GM18907 (cell line): ENCODE measurements around the gene ATP9A.

Source experiments
- ATAC-seq: cut with Tn5 transposase; IDR thresholded peaks from one replicate; pipeline ENCODE4 v1.9.1; 2021; ENCODE audit warnings: mild to moderate bottlenecking, moderate library complexity; ENCODE audit not compliant: unreplicated experiment

Gene ATP9A

DNA sequence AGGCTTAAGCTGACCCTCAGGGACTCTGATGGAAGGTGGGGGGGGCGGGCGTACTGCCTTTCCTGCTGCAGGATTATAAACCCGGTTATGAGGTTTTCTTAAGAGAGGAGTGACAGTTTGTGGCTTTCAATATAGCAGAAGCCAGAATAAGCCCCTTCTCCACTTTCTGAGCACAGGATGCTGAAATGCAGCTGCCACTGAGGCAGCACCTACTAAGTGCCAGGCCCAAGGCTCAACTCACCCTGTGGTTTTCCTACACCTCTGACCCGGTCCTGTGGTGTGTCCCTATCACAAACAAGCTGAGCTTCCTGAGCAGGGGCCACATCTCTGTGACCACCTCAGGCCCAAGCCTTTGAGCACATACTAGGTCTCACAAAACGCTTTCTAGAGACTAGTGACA lies 166.1 kb downstream of the ATP9A start:
- no peak for ATAC-seq

DNA sequence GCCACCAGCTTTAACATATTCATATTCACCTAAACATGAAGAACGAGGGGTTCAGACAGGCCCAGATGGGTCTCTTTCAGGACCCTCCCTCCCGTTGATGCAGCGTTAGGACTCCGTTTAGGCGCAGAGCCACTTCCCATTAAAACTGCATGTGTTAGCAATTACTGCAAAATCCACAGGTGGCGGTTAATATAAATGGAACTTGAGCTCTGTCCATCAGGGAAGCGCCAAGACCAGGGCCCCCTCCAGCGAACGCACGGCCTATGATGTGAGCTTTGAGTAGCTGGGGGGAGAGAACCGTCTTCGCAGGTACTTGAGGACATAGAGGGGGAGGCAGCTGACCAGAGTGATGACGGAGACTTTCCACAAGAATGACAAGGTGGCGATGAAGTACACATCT lies 167.2 kb downstream of the ATP9A start:
- ATAC-seq = no peak

DNA sequence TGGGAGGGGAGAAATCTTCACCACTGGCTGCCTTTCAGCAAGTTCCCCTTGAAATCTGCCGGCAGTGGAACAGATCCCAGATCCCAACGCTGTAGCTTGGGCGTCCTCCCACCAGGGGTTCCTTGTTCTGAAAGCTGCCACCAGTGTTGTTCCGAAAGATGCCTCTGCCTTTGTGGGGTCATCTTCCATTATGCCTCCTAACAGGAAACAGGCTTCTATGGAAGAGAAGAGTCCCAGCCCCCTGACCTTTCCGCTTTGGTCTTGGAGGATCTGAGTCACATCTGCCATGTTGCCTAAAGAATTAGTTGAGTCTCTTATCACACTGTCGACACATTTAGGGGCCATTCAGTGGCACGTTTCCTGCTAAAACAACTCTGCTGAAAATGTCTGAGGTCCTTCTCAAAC lies 168.2 kb downstream of the ATP9A start:
- no peak for ATAC-seq

DNA sequence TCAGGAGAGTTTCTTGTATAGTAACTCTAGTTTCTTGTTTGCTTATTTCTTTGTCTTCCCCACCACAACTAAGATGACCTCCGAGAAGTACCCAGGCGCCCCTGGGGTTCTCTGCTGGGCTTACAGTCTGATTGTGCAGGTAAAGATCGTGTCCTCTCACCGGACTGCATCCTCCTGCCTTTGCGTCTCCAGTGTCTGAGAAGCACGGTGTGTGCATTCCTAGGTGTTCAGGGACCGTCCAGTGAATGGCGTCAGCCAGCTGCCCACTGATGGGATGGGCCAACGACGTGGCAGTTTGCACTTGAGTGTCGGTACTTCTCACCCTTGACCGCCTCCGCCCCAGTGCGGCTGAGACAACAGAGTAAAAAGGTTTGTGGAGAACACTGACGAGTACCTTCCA lies 169.6 kb downstream of the ATP9A start:
- no peak for ATAC-seq

DNA sequence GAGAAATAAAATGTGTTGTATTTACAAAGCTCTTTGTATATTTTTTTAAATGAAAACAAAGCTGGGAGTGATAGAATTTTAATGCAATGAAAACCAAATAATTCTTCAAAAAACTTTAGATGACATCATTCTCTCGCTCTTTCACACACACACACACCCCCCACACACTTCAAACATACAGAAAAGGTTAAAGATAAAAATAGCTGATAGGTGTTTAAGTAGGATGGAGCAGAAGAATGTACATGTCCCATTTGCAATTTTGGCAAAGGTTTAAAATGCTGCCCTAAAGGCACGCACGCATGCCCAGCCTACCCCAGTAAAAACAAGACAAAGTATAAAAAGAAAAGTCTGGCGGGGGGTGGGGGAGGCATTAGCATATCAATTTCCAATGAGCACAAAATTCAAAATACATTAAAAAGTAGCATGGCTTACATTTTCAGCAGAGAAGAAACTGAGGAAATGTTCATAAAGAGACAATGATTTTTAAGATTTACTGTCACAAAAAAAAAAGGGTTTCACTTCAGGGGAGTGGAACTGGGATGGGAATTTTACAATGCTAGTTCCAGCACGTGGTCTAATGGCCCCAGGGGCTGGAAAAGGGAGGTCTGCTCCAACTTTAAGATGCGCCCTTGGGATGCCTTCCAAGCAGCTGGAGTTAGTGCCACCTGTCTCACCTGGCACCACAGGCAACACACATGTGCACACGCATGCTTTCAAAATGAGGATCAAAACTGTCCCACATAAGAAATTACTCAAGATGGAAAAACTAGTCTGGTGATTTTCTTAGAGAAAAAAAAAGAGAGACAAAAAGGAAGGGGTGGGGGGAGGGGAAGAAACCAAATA lies 170.6 kb downstream of the ATP9A start:
- ATAC-seq = no peak

DNA sequence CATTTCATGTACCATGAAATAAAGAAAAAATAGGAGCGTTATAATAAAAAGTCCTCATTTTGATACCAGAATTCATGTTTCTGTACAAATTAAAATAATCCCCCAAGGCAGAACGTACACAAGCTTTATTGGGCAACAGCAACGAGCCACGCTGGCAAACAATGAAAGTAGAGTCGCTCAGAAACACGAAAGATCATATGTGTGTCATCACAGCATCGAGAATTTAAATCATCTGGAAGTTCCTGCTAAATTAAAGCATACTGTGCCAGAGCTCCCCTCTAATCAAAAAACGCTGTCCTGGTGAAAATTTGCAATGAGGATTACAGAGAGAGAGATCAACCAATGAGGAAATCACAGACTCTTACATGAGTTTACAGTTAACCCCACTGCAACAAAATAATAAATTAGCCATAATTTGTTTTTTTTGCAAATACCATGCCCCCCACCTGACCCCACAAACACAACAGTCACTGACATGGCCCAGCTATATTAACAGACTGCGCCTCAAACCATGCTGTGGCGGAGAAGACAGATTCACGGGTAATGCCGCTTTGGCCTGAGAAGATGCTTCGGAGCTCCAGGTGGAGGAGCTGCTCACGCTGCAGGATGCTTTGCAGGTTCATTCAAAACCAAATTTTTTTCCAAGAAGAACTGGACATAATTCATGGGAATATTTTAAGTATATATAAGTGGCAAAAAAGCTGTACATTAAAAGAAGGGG lies 171.4 kb downstream of the ATP9A start:
- no peak for ATAC-seq

DNA sequence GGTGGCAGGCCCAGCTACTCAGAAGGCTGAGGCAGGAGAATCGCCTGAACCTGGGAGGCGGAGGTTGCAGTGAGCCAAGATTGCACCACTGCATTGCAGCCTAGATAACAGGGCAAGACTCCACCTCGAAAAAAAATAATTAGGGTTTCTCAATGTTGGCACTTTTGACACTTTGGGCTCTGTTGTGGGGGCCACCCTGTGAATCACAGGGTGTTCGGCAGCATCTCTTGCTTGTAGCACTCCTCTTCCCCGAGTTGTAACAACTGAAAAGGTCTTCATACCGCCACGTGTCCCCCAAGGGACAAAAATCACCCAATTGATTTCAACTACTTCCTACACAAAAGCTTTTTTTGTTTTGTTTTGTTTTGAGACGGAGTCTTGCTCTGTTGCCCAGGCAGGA lies 172.4 kb downstream of the ATP9A start:
- ATAC-seq = no peak

DNA sequence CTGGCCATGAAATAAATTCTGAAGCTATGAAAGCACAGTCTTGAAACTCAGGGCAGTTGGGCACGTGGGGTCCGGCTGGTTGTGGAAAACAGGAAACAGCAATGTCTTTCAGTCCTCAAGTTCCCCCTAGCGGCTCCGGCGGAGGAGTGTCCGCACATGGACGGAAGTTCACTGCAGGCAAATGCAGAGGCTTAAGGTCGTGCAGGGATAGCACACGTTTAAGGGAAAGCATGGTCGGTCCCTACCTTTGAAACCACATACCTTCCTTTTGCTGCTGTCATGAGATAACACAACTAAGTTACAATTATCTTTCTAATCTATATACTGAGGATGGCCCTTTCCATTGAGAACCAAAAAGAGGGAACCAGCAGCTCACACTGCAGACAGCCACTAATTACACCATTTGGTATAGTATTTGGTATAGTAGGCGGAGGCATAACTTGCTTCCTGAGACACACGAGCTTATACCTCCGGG lies 173.1 kb downstream of the ATP9A start:
- ATAC-seq = peak; percentile 87

DNA sequence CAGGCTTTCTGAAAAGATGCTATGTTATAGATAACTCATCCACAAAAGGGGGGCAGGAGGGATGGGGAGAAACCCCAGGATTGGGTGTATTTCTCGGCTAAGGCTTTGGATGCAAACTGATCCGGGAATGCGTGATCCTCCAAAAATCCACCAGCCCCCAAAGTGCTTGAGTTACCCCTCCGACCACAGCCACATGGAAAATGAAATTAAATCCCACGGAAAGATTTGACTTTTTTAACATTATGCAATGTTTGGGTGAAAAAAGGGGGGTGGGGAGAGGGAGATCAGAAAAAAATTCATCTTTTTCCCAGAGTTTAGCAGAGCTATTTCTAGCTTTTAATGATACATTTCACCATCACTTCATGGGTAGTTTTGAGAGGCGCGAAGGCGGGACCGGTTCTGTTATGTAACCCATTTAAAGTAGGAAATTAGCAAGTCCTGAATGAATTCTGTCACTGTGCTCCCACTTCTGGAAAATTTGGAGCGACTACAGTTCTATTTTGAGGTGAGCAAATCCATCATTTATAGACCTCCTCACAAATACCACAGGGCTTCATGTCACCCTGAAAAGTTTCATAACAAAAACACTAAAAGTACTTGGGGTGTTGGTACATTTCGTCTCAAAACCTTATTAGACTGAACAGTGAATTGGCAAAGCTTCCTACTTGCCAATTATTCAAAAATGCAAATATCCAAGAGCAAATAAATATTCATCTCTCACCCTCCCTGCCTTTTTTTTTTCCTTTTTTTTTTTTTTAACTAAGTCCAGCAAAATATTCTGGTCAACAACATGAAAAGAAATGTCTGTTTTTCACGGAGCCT lies 173.7 kb downstream of the ATP9A start:
- ATAC-seq = no peak

DNA sequence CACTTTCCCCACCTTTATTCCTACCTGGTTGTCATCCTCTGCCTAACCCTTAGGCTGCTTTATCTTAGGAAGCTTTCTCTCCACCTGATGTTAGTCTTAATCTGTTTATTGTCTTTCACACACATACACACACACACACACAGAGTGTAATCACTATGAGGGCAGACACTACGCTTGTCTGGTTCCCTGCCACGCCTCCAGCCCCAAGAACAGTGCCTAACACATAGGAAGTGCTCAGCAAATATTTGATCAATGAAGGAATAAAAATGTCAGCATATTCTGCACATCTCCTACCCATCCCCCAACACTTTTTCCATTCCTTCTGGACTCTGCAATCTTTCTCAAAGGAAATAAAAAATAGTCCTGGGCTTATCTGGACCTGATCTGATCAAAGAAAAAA lies 174.6 kb downstream of the ATP9A start:
- no peak for ATAC-seq

DNA sequence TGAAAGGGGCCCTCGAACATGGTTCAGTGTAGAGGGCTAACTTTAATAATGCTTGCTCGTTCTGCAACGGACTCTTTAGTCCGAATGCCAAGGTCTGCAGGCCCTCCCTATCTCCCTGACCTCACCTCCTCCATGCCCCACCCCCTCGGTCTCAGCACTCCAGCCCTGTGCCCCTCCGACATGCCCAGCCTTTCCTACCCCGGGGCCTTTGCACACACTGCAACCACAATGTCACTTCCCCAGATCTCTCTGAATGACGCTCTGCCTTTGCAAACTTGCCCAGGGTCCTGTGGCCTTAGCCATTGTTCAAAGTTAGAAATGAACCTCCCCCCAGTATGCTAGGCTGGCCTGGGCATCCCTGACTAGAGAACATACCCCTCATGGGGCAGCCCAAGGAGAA lies 175.6 kb downstream of the ATP9A start:
- ATAC-seq = no peak

DNA sequence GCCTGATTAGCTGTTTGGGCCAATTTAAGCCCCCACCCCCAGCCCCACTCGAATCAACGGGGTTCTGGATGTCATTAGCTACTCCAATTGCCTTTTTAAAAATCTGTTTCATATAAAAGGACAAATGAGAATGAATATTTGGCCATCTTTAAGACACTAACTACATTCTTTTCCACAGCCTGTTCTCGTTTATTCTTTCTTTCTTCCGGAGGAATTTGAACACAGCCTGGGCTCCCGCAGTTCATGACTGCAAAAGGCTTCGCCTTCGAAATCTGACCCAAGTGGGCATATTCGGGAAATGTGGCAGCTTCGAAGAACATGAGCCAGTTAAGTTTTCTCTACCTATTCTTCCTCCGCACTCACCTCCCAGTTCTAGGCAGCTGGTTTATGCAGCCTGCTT lies 176.3 kb downstream of the ATP9A start:
- ATAC-seq = no peak

DNA sequence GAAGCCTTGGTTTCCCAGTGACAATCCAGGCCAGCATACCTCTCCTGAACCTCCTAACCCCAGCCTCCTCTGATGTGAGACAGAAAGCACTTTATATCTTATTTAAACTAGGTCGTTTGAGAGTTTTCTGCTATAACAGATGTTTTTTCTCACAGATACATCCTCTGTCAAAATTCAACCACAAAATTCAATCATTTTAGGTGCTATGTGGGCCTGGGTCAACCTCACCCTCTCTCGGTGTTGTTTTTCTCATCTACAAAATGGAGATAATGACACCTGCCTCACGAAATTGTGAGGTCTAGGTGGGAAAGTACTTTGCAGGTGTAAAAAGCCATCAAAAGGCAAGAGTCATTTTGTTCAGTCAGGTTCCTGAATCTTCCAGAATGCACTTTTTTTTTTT lies 179.4 kb downstream of the ATP9A start:
- no peak for ATAC-seq

DNA sequence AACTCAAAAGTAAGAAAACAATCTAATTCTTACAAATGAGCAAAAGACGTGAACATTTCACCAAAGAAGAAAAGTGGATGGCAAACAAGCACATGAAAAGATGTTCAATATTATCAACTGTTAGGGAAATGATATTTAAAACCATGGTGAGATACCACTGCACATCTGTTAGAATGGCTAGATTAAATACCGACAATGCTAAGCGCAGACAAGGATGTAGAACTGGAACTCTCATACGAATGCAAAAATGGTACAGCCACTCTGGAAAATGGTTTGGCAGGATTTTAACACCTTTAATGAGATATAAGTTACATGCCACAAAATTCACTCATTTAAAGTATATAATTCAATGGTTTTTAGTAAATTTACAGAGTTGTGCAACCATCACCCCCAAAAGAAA lies 181.0 kb downstream of the ATP9A start:
- no peak for ATAC-seq

DNA sequence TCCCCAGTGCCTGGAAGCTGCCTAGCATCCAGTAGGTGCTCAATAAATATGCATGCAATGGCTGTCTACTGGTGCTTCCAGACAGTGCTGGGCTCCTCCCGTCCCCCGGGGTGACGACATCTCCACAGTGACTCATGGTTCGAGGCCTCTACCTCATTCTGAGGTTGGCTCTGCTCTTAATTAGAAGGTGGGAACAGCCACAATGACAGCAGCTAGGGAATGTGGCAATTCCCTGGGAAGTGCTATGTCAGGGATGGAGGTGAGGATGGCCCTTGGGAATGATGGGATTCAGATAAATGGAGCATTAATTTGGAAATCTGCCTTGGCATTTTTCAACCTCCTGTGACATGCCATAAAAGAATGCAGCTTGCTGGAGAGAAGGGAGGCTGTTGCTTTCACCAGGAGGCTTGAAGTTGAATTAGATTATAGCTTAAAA lies 182.2 kb downstream of the ATP9A start:
- no peak for ATAC-seq

DNA sequence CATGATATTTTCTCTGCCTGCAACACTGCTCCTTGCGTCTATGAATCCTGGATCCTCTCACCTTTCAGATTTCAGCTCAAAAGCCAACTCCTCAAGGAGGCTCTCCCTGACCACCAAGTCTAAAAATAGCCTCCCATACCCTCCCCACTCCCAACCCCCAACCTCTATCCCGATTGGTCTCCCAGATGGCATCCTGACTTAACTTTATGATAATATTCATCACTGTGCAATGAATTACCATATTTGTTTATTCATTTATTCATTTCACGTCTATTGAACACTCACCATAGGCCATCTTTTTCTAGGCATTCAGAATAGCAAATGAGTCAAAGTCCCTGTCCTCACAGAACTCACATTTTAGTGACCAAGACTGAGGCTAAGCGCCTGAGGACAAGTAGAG lies 183.0 kb downstream of the ATP9A start:
- no peak for ATAC-seq

DNA sequence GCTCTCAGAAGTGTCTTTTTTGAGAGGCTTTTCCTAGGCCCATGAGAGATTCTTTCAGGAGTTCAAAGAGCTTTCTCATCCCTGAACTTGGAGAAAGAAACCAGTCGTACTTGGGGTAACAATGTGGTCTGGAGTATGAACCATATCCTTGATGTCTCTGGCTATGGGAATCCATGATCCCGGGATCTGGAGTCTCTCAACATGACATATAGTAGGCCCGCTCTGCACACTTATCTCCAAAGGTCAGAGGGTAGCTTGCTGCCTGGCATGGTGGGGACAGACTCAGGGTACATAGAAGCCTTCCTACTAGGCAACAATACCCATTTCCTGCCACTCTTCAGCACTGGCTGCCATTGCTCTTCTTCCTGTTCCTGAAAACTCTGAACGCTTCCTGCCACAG lies 183.5 kb downstream of the ATP9A start:
- ATAC-seq = no peak

DNA sequence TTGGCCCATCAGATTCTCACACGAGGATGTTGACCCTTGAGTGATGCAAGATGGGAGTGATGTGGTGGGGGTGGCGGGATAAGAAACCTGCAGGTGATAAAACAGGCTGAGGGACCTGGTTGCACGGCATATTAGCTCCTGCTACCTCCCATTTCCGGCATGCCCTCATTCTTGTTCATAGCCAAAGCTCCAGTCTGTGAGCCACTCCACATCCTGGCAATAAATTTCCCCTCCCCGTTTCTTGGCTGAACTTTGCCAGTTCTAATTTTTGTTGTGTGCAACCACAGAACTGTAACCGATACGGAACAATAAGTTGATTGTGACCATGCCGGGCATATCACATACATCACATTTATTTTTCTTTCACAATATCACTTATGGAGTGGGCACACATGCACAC lies 184.1 kb downstream of the ATP9A start:
- ATAC-seq = no peak

DNA sequence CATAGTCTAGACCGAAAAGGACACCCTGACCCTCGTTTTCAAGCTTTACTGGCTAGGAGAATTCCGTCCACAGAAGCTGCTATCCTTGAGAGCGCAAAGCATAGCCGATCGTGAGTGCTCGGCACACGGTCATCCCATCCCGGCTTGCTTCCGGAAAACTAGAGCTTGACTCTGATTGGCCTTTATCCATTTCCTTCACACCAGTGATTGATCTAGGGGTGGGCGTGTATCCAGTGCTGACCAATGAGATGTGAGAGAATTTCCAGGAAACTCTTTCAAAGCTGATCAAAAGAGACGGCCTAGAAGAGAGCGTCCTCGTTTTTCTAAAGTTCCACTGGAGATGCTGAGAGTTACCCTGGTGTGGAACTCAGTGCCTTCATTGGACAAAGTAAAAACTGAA lies 184.7 kb downstream of the ATP9A start:
- ATAC-seq = no peak

DNA sequence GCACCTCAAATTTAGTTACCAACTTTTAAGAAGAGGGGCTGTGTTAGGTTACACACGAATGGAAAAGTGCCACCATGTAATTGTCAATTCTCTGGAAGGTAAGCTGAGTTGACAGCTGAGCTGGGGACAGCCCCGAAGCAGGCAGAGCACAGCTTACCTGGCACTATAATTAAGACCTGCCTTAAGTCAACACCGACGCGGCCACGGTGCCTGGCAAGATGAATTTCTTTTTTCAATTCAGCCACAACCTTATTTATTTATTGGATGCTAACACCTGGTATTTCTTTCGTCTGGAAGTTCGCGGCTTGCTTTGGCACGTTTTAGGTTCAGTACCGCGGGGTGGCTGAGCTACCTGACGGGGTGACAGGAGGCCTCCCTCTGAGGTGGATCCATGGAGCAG lies 185.1 kb downstream of the ATP9A start:
- no peak for ATAC-seq

DNA sequence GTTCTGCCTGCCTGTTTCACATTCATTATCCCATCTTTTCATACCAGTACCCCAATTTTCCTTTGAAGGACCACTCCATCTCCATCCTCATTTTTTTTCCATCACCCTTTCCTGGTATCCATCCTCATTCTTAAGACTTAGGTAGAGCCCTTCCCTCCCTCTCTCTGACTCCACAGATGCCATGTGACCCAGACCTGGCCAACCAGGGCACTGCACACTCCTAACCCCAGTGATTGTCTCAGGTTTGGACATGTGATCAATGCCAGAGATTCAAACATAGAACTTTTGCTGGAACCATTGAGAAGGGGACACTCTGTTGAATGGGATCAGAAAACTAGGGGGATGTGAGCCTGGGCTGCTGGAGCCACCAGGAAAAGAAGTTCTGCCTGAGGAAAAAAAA lies 186.6 kb downstream of the ATP9A start:
- ATAC-seq = no peak
